HL-60 (cell line): ENCODE results near the gene SPIRE1.

Experiments
- CTCF ChIP-seq: IDR thresholded peaks from one replicate; pipeline ENCODE4 v1.5.1; 2011; ENCODE audit warnings: low read length, control low read depth, inconsistent platforms; ENCODE audit not compliant: insufficient read depth
- GABPA ChIP-seq: IDR thresholded peaks from 2 replicates; pipeline ENCODE4 v1.6.1; 2012; ENCODE audit warnings: low read depth
- TF ChIP-seq, protein P1 (sequence below): IDR thresholded peaks from 2 replicates; pipeline ENCODE4 v1.6.1; 2012; ENCODE audit warnings: low read depth; ENCODE audit not compliant: insufficient replicate concordance

GRCh38 chr18:12645254-12645653 is 12.7 kb downstream of the SPIRE1 start:
- no peak for TF ChIP-seq CTCF
- TF ChIP-seq, protein P1, sequence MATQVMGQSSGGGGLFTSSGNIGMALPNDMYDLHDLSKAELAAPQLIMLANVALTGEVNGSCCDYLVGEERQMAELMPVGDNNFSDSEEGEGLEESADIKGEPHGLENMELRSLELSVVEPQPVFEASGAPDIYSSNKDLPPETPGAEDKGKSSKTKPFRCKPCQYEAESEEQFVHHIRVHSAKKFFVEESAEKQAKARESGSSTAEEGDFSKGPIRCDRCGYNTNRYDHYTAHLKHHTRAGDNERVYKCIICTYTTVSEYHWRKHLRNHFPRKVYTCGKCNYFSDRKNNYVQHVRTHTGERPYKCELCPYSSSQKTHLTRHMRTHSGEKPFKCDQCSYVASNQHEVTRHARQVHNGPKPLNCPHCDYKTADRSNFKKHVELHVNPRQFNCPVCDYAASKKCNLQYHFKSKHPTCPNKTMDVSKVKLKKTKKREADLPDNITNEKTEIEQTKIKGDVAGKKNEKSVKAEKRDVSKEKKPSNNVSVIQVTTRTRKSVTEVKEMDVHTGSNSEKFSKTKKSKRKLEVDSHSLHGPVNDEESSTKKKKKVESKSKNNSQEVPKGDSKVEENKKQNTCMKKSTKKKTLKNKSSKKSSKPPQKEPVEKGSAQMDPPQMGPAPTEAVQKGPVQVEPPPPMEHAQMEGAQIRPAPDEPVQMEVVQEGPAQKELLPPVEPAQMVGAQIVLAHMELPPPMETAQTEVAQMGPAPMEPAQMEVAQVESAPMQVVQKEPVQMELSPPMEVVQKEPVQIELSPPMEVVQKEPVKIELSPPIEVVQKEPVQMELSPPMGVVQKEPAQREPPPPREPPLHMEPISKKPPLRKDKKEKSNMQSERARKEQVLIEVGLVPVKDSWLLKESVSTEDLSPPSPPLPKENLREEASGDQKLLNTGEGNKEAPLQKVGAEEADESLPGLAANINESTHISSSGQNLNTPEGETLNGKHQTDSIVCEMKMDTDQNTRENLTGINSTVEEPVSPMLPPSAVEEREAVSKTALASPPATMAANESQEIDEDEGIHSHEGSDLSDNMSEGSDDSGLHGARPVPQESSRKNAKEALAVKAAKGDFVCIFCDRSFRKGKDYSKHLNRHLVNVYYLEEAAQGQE = no peak
- no peak for TF ChIP-seq GABPA
